ENCODE results near the gene TMEM127. TPM values are rescaled to one million over a fixed set of nuclear protein-coding genes. Genes with fewer than 3 reads are reported as not detected.
"Not testable (repeated sequence)": the region's sequence is repeated elsewhere in the genome, so short reads cannot be mapped to it uniquely, and the experiment has no call there.

Gene TMEM127
- total RNA-seq, 3 donors from 2014 or later: 31.1 to 44.5 (median 35.2) TPM

GRCh38 chr2:96258166-96259022 is 7.4 kb downstream of the TMEM127 start:
- Histone ChIP-seq H3K27ac (peak overlapping the region; percentile 88 to 90), H3K4me3 (no peak overlapping the region), H3K4me1 (peaks cover 3 to 18% of the 10 kb centered on the region in 2 donors), H3K9me3 (no peaks in the 10 kb centered on the region), H3K27me3 (no peaks in the 10 kb centered on the region), H3K36me3 (peaks cover 11% of the 10 kb centered on the region)
- TF ChIP-seq POLR2A (IDR thresholded peaks at IDR 0.05): no peak
- TF ChIP-seq, protein P1, sequence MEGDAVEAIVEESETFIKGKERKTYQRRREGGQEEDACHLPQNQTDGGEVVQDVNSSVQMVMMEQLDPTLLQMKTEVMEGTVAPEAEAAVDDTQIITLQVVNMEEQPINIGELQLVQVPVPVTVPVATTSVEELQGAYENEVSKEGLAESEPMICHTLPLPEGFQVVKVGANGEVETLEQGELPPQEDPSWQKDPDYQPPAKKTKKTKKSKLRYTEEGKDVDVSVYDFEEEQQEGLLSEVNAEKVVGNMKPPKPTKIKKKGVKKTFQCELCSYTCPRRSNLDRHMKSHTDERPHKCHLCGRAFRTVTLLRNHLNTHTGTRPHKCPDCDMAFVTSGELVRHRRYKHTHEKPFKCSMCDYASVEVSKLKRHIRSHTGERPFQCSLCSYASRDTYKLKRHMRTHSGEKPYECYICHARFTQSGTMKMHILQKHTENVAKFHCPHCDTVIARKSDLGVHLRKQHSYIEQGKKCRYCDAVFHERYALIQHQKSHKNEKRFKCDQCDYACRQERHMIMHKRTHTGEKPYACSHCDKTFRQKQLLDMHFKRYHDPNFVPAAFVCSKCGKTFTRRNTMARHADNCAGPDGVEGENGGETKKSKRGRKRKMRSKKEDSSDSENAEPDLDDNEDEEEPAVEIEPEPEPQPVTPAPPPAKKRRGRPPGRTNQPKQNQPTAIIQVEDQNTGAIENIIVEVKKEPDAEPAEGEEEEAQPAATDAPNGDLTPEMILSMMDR (IDR thresholded peaks at IDR 0.05): no peak
- TF ChIP-seq POLR2AphosphoS5 (IDR thresholded peaks at IDR 0.05): no peak
- no peak for DNase-seq (ENCODE audit: low spot score in 2 of 2)
- intact Hi-C loops (cut with DNase I; ENCODE audit: low total_unique reads): no loop called here

DNA sequence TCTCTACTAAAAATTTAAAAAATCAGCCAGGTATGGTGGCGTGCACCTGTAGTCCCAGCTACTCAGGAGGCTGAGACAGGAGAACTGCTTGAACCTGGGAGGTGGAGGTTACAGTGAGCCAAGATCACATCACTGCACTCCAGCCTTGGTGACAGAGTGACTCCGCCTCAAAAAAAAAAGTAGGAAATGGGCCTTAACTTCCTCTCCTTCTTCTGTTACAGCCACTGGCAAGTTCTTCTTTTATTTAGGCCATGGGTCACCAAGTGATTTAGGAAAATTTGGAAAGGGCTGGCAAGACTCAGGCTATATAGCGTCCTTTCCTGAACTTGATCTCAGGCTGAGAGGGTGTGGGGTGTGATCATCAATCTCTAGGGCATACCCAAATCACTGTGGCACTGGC is 8.1 kb downstream of the TMEM127 start:
- H3K4me3 ChIP-seq; intact Hi-C loops (cut with DNase I; ENCODE audit: low total_unique reads); H3K9me3 ChIP-seq; DNase-seq (ENCODE audit: low spot score in 2 of 2); H3K27me3 ChIP-seq: not testable (repeated sequence)
- peaks cover 11% of the 10 kb centered on the region for H3K36me3 ChIP-seq
- peaks cover 3 to 18% of the 10 kb centered on the region in 2 donors for H3K4me1 ChIP-seq
- peak overlapping the region; percentile 88 to 90 for H3K27ac ChIP-seq

DNA sequence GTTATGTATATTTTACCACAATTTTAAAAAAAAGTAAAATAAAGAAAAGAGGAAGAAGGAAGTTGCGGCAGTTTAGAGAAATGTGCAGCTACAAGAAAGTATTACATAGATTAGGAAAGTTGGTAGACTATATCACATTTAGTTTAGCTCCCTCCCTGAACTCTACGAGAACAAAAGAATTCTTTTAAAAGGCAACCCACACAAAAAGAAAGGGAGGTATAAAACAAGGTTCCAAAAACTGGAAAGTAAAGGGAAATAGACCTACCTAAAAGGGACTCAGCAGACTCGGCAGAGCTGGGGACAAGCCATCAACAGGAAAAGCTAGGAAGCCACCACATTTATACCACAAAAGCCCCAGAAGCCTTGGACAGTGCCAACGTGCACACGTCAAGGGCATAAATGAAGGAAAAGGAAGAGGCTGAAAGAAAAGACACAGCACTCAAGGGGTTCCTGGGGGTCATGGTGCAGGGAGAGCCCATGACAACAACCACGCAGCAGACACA is 9.1 kb downstream of the TMEM127 start:
- Histone ChIP-seq H3K9me3 (no peaks in the 10 kb centered on the region), H3K27me3 (no peaks in the 10 kb centered on the region), H3K4me1 (peaks cover 3 to 18% of the 10 kb centered on the region in 2 donors), H3K27ac (peak overlapping the region; percentile 20 to 90), H3K4me3 (no peak overlapping the region), H3K36me3 (peaks cover 11% of the 10 kb centered on the region)
- TF ChIP-seq POLR2A (IDR thresholded peaks at IDR 0.05) (no peak), POLR2AphosphoS5 (IDR thresholded peaks at IDR 0.05) (no peak)
- TF ChIP-seq, protein P1 (IDR thresholded peaks at IDR 0.05): no peak
- intact Hi-C loops (cut with DNase I; ENCODE audit: low total_unique reads): no loop called here
- no peak for DNase-seq (ENCODE audit: low spot score in 2 of 2)

DNA sequence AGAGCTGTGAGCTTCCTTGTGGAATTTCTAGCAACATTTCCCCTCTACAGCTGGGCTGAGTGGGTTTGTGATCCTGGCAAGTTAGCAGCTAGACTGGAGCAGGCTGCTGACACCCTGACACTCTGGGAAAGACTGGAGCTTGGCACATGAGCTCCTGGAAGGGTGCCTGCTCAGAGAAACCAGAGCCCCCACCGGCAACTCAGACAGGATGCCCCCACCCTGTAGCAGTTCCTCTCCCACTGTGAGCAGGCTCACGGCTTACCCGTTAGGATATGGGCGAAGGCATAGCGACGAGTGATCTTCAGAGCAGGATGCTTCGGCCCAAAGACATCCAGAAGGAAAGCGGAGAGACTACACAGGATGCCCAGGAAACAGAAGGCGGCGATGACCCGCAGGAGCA is 11.2 kb downstream of the TMEM127 start:
- DNase-seq (ENCODE audit: low spot score in 2 of 2): no peak
- peak overlapping the region in 1 of 2 donors; percentile 45 for H3K27ac ChIP-seq
- H3K9me3 ChIP-seq: no peaks in the 10 kb centered on the region
- no peak overlapping the region for H3K4me3 ChIP-seq
- H3K27me3 ChIP-seq: no peaks in the 10 kb centered on the region
- intact Hi-C loops (cut with DNase I; ENCODE audit: low total_unique reads): no loop called here
- H3K4me1 ChIP-seq: peaks cover 0 to 4% of the 10 kb centered on the region in 2 donors
- H3K36me3 ChIP-seq: peaks cover 11% of the 10 kb centered on the region
- TF ChIP-seq, protein P1 (IDR thresholded peaks at IDR 0.05): no peak
- no peak for TF ChIP-seq POLR2AphosphoS5 (IDR thresholded peaks at IDR 0.05)
- no peak for TF ChIP-seq POLR2A (IDR thresholded peaks at IDR 0.05)

GRCh38 chr2:96253006-96253405 is 12.8 kb downstream of the TMEM127 start:
- Histone ChIP-seq H3K4me3 (no peak overlapping the region), H3K4me1 (no peaks in the 10 kb centered on the region), H3K9me3 (no peaks in the 10 kb centered on the region), H3K27ac (peak overlapping the region; percentile 10 to 31), H3K27me3 (no peaks in the 10 kb centered on the region), H3K36me3 (peaks cover 11% of the 10 kb centered on the region)
- TF ChIP-seq POLR2A (IDR thresholded peaks at IDR 0.05): no peak
- no peak for TF ChIP-seq POLR2AphosphoS5 (IDR thresholded peaks at IDR 0.05)
- intact Hi-C loops (cut with DNase I; ENCODE audit: low total_unique reads): no loop called here
- no peak for DNase-seq (ENCODE audit: low spot score in 2 of 2)

DNA sequence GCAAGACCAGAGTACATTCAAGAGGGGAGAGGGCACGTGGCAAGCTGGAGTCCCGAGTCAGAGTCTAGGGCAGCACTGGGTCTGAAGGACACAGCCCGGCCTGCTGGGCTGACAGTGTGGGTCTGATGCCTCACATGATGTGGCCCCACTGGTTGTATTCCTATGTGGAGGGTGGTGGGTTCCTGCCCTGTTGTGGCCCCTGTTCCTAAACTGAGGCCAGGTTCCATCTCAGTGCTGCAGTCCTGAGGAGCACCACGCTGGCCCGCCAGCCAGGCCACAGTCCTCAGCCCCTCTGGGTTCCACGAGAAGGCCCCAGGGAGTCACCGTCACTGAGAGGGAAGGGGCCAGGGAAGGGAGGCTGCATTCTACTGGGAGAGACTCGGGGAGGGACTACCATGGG is 13.3 kb downstream of the TMEM127 start:
- no peaks in the 10 kb centered on the region for H3K9me3 ChIP-seq
- DNase-seq (ENCODE audit: low spot score in 2 of 2): no peak

More for the DNA sequence above, 13.3 kb downstream of the TMEM127 start:
- Histone ChIP-seq H3K36me3 (peaks cover 11% of the 10 kb centered on the region), H3K27me3 (no peaks in the 10 kb centered on the region), H3K4me1 (no peaks in the 10 kb centered on the region), H3K27ac (peak overlapping the region; percentile 31 to 53), H3K4me3 (no peak overlapping the region)
- intact Hi-C loops (cut with DNase I; ENCODE audit: low total_unique reads): no loop called here
- TF ChIP-seq POLR2A (IDR thresholded peaks at IDR 0.05) (no peak), POLR2AphosphoS5 (IDR thresholded peaks at IDR 0.05) (no peak)
- TF ChIP-seq, protein P1 (IDR thresholded peaks at IDR 0.05): no peak
